Measurements from ENCODE around the gene FBXW9.
A peak's percentile ranks its signal among the peaks of the same experiment; 100 is the strongest.
"Not testable (repeated sequence)": the region's sequence is repeated elsewhere in the genome, so short reads cannot be mapped to it uniquely, and the experiment has no call there.

FBXW9 gene

DNA sequence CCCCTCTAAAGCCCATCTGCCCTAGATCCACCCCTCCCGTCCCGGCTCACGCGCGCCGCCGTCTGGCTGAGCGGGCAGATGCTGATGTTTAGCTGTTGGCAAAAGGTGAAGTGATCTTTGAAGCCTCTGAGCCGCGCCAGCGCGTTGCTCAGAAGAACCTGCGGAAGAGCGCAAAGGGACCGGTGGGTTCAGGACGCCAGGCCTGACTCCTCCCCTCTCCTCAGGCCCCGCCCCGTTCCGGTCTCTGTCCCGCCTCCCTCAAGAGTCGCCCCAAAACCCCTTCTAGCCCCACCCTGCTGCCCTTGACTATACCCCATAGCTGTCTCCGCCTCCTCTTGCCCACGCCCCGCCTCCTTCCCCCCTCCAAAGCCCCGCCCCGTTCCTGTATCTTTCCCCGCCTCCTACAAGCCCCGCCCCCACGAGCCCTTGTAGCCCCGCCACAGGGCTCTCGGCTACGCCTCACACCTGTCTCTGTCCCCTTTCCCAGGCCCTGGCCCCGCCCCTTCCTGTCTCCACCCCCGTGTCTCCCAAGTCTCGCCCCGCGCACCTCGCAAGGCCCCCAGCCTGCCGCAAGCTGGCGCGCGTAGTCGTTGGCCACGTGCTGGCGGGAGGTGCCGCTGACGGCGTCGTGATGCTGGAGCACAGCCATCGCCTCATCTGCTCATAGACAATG, 39.4 kb downstream of the FBXW9 start:
- peak; percentile 36 for DNase-seq (ENCODE audit: low spot score)

DNA sequence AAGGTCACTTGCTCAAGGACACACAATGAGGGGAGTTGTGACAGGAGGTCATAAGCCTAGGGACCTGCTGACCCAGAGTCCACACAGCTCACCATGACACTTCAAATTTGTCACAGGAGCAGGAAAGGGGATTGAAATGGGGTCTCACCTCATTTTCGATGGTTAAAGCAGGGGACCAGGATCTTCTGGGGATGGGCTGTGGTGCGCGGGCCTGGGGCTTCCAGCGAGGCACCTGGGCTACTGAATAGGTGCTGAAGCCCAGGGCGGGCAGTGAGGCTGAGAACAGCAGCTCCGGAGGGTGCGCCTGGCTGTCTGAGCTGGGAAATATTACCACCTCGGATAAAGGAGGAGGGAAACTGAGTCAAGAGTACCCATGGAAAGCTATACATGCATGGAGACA, 40.9 kb downstream of the FBXW9 start:
- DNase-seq (ENCODE audit: low spot score) = no peak

DNA sequence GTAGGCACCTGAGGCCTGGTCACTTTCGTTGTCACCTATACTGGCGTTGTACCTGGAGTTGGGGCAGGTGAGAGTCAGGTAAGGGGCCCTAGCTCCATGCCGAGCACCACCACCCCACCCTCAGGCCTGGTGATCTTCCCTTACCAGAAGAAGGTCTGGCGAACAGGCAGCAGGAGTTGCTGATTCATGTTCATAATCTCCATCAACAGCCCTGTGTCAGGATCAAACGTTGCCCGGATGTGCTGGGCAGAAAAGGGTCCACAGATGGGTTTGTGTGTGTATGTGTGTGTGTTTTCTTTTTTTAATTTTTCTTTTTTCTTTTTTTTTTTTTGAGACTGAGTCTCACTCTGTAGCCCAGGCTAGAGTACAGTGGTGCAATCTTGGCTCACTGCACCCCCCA, 44.2 kb downstream of the FBXW9 start:
- DNase-seq (ENCODE audit: low spot score) = no peak

DNA sequence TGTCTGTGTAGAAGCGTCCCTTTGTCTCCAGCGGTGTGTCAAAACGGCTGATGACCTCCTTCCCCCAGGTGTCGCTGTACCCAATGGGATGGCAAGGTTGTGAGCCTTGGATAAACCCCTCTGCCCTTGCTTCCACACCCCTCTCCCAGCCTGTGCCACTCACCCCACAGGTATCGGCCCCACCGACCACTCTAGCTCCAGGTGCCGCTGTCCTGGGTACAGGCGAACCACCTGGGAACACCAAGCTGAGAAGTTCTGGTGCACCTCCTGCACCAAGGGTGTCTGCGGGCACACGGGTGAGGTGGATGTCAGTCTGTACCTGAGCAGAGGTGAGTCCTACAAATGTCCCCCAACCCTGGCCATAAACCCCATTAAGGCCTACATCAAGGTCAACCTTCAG, 46.5 kb downstream of the FBXW9 start:
- no peak for DNase-seq (ENCODE audit: low spot score)

DNA sequence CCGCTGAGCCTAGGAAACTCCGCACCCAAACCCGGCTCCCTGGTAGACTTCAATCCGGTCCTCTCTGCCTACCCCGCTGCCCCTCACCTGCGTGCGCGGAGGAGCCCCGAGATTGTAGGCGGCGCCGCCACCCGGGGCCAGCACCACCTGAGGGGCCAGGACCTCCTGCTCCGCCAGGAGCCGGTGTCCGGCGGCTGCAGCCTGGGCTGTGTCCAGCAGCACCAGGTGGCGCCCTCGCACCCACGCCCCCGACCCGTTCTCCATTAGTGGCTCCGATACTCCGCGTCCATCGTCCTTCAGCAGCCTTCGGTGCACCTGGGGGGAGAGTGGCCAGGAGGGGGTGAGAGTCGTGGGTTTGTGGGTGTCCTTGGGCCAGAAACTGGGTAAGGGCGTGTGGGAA, 48.3 kb downstream of the FBXW9 start:
- DNase-seq (ENCODE audit: low spot score) = peak; percentile 25

DNA sequence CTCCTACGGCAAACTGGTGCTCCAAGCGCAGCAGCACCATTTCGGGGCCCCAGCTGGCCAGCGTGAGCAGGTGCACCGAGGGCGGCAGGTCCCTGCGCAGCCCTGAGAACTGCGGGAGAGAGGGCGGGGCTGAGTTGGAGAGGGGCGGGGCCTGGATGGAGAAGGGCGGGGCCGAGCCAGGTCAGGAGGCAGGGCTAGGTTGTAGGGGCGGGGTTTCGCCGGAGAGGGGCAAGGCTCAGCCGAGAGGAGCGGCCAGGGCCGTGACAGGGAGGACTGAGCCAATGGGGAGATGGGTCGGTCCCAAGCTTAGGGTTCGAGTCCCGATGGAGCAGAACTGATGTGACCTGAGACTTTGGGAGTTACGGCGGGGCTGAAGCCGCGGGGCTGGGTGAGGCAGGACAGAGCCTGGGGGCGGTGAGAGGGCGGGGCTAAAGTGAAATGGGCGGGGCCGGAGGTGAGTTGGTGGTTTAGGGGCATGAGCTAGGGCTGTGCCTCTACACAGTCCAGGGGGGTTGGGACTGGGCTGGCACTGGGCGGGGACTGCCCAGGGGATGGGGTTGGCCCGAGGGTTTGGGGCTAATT, 48.9 kb downstream of the FBXW9 start:
- DNase-seq (ENCODE audit: low spot score) = peak; percentile 78

DNA sequence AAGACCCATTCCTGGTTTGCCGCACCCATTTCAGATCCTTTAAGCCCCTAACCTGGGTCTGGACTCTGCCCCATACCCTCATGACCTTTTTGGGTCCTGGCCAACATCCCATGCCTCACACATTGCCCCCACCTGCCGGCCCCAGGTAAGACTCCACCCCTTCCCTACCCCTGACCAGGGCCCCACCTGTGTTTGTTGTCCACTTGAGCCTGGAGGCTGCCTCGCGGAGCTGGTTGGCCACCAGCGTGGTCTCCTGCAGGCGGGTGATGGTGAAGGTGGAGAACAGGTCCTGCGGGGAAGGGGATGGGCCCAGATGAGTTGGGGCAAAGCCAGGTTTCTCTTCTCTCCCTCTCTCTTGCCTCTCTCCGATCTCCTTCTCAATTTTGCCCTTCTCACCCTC, 49.4 kb downstream of the FBXW9 start:
- DNase-seq (ENCODE audit: low spot score) = no peak

DNA sequence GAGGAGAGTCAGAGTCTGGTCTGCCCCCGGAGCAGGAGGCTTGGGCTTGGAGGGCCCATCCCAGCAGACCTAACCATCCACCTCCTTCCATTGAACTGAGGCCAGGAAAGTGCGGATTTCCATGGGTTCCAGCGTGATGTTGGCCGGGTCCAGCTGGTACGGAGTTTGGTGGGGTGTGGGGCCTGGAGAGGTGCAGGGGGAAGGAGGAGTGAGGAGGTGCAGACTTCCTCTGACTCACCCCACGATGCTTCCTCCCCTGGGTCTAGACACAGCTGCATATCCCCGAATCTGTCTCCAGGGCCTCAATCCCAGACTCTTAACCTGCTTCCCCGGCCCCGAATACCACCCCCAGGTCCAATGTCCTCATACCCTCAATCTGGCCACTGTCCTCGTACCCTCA, 49.9 kb downstream of the FBXW9 start:
- DNase-seq (ENCODE audit: low spot score) = peak; percentile 12

DNA sequence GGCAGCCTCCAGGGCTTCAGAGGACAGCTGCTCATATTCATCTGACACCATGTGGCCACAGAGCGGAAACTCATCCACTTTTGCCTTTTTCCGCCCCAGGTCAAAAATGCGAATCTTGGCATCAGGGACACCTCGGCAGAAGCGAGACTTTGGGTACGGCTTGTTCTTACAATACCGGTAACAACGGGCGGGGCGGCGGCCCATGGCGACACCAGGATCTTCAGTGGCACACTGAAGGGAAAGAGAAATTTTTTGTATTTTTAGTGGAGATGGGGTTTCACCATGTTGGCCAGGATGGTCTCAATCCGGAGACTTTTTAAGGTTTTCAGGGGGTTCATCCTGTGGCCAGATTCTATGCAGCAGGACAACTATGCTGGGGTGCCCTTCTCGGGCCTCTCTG, 52.7 kb downstream of the FBXW9 start:
- DNase-seq (ENCODE audit: low spot score) = not testable (repeated sequence)

DNA sequence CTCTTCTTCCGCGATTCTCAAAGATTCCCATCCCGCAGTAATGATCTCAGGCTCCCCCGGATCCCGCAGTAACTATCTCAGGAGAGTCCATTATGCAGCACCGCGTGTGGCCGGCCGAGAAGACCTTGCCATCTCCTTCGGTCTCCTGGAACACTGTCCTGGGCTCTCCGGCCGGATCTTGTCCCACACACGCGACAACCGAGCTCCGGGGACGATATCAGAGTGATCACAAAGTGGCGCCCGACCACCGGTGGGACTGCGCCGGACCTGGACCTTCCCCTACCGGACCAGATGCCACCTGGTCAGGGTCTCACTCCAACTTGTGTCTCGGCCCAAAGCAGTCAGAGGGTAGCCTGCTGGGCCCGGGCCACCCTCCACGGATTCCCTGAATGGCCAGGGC, 53.9 kb downstream of the FBXW9 start:
- no peak for DNase-seq (ENCODE audit: low spot score)

DNA sequence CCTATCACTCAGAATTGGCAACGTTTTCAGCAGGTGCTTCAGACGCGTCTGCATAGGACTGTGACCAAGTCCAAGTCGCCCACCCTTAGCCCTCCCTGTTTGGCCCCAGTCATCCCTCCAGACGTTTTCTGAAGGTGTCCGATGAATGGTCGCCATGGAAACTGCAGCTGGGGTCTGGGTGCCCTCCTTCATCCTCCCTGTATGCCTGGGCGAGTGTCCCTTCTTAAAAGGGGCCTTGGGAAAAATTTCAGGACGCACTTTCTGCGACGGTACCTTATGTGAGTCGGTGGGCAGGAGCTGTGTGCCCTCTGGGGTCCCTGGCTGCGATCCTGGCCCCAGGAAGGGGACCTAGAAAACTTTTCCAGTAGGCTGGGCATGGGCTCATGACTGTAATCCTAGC, 55.0 kb downstream of the FBXW9 start:
- DNase-seq (ENCODE audit: low spot score) = no peak

DNA sequence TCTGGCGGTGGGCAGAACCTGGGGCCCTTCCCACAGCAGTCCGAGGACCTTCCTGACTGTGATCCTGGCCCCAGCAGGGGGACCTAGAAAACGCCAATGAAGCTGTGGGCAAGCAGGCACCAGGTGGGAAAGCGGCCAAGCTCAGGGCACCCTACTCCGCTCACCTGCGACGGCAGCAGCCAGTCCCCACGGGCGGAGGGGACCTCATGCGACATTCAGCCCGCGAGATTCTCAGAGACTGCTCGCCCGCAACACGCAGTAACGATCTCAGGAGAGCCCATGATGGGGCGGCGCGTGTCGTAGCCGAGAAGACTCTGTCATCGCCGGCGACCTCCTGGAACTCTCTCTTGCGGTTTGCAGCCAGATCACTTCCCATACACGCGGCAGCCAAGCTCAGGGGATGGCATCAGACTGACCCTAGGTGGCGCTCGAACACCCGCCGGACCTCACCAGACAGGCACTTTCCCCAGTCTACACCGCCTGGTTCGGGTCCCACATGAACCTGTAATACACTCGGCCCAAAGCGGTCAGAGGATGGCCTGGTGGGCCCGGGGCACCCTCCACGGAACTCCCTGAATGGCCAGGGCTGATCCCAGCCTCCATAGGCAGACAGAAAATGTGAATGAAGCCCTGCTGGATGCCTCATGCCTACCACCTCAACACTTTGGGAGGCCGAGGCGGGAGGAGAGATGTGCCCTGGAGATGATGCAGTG, 56.4 kb downstream of the FBXW9 start:
- DNase-seq (ENCODE audit: low spot score) = peak; percentile 92
